Measurements from ENCODE around the gene NUP205.

Gene NUP205, protein sequence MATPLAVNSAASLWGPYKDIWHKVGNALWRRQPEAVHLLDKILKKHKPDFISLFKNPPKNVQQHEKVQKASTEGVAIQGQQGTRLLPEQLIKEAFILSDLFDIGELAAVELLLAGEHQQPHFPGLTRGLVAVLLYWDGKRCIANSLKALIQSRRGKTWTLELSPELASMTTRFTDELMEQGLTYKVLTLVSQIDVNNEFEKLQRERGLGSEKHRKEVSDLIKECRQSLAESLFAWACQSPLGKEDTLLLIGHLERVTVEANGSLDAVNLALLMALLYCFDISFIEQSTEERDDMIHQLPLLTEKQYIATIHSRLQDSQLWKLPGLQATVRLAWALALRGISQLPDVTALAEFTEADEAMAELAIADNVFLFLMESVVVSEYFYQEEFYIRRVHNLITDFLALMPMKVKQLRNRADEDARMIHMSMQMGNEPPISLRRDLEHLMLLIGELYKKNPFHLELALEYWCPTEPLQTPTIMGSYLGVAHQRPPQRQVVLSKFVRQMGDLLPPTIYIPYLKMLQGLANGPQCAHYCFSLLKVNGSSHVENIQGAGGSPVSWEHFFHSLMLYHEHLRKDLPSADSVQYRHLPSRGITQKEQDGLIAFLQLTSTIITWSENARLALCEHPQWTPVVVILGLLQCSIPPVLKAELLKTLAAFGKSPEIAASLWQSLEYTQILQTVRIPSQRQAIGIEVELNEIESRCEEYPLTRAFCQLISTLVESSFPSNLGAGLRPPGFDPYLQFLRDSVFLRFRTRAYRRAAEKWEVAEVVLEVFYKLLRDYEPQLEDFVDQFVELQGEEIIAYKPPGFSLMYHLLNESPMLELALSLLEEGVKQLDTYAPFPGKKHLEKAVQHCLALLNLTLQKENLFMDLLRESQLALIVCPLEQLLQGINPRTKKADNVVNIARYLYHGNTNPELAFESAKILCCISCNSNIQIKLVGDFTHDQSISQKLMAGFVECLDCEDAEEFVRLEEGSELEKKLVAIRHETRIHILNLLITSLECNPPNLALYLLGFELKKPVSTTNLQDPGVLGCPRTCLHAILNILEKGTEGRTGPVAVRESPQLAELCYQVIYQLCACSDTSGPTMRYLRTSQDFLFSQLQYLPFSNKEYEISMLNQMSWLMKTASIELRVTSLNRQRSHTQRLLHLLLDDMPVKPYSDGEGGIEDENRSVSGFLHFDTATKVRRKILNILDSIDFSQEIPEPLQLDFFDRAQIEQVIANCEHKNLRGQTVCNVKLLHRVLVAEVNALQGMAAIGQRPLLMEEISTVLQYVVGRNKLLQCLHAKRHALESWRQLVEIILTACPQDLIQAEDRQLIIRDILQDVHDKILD (N-terminal part only)

DNA sequence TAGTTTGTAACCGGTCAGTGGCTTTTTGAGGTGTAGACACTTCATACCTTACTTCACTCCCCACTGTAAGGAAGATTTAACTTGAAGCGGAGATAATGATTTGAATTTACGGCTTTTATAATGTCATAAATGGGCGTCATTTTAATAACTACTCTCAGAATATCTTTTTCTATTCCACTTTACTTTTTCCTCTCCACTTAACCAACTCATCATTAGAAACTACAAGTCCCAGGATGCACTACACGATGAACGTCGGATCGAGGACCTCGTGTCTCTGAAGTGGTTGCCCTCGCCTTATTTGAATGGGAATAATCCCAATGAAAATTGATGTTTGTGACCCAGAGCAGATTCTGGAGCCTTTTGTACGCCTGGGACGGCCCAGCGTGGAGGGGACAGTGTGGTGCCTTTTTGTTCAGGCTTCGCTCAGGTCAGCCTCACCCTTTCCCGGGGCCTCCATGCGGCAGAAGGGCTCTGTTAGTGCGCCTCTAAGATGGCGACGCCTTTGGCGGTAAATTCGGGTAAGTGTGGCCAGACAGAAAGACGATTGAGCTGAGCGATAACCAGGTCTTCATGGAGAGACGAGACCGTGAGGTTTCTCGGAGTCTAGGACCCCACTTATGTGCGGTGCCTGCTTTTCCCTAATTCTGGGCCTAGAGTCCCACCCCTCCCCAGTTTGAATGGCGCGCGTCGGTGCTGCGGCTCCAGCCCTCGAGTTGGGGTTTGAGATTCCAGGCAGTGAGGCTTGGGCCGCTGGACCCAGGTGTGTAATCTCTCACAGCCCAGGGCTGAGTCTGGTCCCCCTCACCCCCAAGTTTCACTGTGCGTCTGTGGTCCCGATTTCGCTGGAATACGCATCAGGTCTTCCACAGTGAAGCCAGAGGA, at the start of gene NUP205:
NUP205 (plus strand) TSS at position 463 of the 882 bp plus-strand sequence; CDS start at position 491, 28 bp downstream.
- peak; percentile 77 for DNase-seq

DNA sequence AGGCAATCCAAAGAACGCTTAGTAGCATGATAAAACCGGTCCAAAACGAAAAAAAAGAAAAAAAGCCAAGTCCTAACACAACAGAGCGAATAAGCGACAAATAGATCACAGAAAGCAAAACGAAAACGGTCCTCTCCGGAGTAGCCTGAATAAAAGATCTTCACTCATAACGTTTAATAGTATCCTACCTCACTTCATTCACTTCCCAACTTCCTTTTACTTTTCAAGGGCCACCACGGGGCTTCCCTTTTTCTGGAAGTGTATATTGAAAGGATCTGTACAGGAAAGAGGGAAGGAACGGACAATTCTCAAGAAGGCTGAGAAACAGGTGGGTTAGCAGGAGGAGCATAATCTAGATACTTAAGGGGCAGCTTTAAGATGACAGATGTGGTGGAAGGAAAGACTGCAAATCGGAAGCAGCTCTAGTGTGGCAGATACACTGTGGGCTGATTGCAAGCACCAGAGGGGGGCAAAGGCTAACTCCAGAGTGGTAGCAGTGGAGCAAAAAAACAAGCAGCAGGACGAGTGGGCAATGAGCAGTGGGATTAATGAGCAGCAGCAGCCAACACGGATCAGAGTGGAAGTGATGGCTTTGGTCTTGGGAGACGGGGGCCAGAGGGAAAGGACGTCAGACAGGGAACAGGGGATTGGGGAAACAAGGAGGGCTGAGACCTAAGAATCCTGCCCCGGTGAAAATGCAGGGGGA, 48.7 kb upstream of the NUP205 start:
- no peak for DNase-seq

DNA sequence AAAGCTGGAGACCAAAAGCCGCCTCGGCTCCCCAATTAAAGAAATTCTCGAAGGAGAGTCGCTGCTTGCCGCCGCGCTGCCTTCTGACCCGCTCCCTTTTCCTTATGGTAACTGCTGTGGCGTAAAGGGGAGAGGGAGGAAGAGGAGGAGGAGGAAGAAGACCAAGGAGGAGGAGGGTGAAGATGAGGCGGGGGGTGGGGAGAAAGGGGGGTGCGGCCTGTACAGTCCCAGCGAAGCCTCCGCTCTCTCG, 48.2 kb upstream of the NUP205 start:
- DNase-seq, result no peak

DNA sequence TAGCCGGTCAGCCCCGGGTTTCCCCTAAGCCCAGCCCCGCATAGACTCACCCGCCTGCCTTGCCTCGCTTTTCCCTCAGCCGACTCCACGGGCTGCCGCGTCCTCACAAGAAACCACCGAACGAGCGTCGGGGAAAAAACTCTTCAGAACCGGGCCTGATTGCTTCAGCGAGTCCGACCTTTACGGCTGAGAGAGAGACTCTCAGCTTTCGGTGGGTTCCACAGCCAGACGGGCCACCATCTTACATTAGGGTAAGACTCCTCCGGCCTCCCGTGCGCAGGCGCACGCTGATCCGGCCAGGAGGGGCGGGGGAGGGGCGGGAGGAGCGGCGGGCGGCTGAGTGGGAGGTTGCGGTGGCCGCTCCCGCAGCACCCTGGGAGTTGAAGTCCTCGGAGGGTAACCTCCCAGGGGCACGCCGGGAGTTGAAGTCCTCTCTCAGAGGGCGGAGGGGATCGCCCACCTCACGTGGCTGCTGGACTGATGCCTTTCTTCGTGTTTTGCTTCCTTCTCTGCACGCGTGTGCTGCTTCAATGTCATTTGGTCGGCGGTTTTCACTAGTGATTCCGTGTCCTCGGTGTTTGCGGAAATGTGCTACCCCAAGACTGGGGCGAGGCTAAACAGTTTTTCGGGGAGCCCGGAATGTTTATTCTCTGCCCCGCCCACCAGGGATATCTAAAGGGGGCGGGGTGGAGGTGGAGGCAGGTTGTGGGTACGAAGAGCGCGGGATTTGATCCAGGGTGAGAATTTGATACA, 47.7 kb upstream of the NUP205 start, which contains the start of gene CNOT4:
CNOT4 (minus strand) TSS at position 264 of the 753 bp plus-strand sequence. CDS start 71,771 bp downstream, outside the sequence.
- DNase-seq, result peak; percentile 94

DNA sequence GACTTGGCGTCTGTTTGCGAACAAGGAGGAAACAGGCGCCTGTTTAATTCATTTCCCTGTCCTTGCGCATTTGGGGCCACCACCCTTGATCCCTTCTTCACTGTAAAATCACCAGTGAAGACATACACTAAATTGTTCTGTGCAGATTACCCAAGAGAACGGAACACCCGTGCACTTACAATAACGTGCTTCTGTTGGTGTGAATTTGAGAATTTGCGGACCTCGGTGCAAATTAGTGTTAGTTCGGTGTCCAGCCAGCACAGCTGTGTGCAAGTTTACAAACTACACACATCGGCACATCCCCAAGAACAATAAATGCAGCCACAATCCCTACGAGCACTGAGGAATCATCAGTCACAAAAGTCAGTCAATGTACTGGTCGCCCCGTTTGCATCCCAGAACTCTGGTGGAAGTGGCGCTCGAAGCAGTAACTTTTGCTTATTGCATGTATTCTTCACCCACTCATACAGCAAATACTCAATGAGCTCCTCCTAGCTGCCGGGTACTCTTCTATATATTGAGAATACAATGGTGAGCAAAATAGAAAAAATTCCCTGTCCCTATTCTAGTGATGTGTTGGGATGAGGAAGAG, 47.0 kb upstream of the NUP205 start:
- no peak for DNase-seq

DNA sequence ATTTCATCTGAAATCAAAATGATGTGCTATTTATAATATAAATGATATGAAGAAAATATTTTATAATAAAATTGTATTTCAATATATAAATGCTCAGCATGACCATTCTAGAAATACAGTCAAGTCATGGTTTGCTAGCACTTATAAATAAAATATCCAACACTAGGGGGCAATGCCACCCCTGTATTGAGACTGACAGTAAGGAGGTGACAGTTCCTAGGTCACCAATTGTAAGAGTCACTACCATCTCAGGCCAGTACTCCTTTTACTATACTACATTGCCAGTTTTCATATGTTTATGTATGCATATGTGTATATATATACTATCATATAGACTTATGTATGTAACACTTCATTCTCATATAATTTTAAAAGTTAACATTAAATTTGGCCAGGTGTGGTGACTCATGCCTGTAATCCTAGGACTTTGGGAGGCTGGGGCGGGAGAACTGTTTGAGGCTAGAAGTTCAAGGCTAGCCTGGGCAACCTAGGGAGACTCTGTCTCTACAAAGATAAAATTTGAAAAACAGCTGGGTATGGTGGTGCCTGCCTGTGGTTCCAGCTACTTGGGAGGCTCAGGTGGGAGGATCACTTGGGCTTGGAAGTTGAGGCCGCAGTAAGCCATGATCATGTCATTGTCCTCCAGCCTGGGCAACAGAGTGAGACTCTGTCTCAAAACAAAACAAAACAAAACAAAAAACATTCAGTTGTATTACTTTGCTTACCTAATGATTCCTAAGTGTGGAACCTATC, 45.4 kb upstream of the NUP205 start:
- peak; percentile 26 for DNase-seq

DNA sequence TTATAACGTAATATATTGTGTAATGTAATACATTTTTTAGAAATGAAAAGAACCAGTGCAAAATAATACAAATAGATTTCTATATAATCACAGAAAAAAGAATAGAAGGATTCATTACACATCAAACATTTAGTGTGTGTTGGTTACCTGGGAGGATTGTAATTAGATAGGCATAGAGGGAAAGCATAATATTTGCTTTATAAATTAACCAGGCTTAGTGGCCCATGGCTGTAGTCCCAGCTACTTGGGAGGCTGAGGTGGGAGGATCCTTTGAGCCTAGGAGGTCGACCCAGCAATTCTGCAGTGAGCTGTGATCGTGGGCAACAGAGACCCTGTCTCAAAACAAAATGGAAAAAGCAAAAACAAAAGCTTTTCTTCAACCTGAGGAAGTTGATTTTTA, 42.9 kb upstream of the NUP205 start:
- DNase-seq, result no peak

DNA sequence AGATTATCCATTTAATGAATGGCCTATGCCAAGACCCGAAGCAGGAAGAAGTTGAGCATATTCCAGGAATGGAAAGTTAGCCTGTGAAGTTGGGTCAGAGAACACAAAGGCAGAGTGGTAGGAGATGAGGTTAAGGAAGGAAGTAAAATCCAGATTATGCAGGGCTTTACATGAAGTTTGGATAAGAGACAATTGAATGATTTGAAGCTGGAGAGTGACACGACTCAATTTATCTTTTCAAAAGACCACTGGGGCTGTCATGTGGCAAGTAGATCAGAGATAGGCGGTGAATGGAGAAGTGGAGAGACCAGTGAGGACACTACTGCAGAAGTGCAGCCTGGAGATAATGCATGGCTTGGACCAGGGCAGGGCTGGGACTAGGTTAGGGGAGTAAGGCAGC, 40.7 kb upstream of the NUP205 start:
- DNase-seq, result no peak

DNA sequence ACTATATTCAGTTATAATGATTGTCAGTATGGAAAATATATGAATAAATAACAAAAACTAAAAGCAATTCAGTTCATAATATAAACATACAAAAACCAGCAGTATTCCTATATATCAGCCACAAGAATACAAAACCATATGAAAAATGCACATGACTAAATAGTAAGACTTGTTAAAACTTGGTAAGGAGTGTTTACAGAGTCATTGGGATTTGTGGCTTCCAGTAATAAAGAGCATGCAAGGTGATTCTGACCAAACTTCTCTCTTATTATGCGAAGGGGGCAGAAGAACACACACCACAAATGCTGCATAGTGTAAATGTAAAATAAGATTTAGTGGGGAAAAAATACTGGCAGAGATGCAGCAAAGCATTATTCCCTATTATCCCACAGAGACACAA, 39.0 kb upstream of the NUP205 start:
- no peak for DNase-seq

DNA sequence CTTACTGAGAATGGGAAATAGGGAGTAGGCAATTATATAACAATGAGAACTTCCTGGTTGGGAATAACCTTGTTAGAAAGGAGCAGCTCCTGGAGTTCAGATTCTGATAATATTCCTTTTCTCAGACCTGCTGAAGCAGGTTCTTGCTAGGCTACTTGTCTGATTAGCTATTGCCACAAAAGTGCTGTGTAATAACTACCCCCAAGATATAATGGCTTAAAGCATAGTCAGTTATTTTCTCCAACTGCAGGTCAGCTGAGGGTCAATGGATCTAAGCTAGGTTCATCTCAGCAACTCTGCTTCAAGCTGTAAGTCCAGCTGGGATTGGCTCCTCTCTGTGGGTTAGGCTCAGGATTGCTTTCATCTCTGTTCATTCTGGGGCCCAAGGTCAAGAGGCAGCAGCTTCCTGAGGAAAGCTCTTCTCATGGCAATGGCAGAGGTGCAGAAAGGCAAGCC, 38.5 kb upstream of the NUP205 start:
- DNase-seq, result no peak

DNA sequence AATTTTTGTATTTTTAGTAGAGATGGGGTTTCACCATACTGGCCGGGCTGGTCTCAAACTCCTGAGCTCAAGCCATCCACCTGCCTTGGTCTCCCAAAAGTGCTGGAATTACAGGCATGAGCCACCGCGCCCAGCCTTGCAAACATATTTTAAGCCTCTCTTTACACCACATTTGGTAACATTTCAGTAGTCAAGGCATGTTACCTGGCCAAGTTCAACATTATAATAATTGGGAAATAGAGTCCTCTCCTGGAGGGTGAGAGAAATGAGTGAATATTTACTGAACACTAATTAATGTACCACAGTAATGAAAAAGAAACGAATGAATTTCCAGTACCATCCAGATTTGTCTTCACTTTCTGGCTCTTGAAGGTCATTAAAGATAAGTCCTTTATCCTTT, 37.8 kb upstream of the NUP205 start:
- no peak for DNase-seq

DNA sequence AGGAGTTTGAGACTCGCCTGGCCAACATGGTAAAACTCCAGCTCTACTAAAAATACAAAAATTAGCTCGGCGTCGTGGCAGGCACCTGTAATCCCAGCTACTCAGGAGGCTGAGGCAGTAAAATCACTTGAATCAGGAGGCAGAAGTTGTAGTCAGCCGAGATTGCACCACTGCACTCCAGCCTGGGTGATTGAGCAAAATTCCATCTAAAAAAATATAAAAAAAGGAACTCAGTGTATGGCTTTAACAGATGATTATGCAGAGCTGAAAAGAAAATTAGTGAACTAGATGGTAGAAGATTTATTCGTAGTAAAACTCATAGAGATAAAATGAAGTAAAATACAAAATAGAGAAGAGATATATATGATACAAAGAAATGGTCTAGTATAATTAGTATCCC, 35.2 kb upstream of the NUP205 start:
- no peak for DNase-seq

DNA sequence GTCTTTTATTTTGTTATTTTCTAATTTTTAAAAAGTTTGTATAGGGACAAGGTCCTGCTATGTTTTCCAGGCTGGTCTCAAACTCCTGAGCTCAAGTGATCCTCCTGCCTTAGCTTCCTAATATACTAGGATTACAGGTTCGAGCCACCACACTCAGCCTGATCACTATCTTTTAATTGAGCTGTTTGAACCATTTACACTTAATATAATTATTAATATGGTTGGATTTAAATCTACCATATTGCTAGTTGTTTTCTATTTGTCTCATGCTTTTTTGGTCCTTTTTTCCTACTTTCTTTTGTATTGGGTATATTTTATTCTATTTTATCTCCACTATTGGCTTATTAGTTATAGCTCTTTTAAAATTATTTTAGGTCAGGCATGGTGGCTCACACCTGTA, 34.6 kb upstream of the NUP205 start:
- DNase-seq, result no peak

DNA sequence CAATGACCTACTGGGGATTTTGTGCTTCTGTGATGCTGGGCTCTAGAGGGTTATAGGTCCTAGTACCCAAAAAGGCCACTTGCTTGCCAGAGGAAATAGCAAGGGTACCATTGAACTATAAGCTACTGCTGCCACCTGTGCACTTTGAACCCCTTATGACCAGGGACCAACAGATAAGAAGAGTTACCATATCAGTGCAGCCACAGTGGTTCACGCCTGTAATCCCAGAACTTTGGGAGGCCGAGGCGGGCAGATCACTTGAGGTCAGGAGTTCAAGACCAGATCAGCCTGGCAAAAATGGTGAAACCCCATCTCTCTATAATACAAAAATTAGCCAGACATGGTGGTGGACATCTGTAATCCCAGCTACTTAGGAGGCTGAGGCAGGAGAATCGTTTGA, 32.3 kb upstream of the NUP205 start:
- no peak for DNase-seq

DNA sequence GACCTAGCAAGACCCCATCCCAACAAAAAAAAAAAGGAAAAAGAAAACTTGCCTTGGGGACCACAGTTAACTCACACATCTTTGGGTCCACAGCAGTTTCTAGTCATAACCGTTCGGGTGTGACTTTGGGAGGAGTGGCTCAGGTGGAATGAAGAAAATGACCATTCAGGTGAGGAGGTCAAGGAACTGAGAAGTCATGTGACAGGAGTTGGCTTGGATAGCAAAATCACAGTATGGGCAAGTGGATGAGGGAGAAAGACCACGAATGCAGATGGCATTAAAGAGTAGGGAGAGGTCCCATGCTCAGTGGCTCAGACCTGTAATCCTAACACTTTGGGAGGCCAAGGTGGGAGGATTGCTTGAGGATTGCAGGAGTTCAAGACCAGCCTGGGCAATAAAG, 30.7 kb upstream of the NUP205 start:
- DNase-seq, result no peak

DNA sequence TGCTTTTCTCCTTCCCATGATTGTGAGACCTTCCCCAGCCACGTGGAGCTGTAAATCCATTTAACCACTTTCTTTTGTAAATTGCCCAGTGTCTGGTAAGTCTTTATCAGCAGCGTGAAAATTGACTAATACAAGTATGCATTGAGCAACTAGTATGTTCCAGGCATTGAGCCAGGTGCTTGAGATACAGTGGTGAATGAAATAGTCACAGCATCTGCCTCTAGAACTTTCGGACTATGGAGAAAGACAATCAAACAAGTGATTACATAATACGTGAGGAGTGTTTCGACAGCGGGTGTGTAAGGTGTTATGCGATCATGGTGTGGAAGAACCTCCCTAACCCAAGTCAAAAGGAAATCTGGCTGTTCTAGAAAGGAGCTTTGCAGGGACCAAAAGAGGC, 21.6 kb upstream of the NUP205 start:
- no peak for DNase-seq

DNA sequence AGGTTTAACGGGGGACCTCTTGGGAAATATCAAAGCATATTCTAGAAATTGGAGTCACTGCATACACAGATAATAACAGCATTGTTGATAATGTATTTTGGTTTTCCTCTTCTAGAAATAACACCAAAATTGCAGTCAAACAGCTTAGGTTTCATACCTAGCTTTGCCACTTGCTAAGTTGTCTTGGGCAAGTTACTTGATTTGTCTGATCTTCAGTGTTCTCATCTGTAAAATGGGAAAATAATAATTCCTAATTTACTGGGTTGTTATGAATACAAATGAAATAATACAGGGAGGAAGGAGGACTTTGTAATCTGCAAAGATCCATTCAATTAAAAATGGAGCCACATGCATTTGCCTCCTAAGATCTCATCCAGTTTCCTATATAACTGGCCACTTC, 20.3 kb upstream of the NUP205 start:
- DNase-seq, result no peak

DNA sequence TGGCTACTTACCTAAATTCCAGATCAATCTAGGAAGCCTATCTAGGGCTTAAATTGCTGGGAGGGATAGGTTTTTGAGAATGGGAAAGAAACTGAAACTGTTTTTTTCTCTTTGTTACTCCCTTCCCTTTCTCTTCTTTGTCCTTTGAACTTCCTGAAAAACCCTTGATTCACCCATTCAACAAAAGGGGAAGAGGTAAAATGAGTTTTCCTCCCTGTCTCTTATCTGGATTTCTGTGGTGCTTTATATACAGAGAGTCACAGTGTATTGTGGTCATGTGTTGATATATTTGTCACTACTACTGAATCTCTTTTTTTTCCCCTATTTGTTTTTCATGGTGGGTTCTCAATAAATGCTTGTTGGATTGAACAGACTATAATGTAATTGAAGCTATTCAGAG, 19.8 kb upstream of the NUP205 start:
- DNase-seq, result no peak

DNA sequence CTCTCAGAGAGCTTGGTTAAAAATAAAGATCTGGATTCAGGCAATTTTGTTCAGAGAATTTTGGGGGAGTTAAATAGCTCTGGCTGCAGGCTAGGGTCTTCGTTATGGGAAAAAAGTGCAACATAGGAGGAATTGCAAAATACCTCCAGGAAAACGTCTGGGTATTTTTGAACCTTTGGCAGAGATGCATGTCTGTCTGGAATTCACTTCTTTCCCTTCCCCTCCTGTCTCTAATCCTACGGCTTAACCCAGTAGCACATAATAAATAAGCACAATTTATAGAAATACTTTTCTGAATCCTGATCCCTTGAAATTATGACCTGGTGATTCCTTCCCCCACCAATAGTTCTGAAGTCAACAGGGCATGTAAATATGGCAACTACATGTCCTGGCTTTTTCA, 19.3 kb upstream of the NUP205 start:
- no peak for DNase-seq

DNA sequence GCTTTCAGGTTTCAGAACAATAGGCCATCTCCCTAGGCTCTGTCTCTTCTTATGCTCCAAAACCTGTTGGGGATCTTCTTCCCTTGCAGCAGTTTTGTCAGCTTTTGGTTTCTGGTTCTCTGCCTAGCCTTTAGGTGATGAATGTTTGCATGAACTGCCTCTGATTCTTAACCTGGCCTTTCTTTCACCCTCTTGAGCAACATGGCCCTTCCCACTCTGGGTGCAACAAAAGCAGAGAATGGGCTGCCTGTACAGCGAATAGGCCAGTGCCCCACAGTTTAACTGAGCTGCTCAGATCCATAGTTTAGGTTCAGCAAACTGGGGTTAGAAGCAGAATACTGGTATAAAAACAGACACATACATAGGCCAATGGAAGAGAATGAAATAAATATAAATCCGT, 18.1 kb upstream of the NUP205 start:
- no peak for DNase-seq
